Right forelimb (tissue), 1 donor: ENCODE results near the gene SERGEF.
A peak's percentile ranks its signal among the peaks of the same experiment; 100 is the strongest.
"Not testable (repeated sequence)": the region's sequence is repeated elsewhere in the genome, so short reads cannot be mapped to it uniquely, and the experiment has no call there.

Experiments
- DNase-seq: peaks from one replicate; pipeline ENCODE4 v3.0.0-alpha.2; 2018

SERGEF gene

DNA sequence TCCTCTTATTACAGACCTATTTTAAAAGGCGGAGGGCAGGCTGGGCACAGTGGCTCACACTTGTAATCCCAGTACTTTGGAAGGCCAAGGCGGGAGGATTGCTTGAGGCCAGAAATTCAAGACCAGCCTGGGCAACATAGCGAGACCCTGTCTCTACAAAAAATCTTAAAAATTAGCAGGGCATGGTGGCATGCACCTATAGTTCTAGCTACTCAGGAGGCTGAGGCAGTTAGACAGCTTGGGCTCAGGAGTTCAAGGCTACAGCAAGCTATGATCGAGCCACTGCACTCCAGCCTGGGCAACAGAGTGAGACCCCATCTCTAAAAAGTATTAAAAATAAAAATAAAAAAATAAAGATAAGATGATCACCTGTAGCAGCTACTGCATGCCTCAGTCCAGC is 12.7 kb downstream of the SERGEF start:
- not testable (repeated sequence) for DNase-seq

DNA sequence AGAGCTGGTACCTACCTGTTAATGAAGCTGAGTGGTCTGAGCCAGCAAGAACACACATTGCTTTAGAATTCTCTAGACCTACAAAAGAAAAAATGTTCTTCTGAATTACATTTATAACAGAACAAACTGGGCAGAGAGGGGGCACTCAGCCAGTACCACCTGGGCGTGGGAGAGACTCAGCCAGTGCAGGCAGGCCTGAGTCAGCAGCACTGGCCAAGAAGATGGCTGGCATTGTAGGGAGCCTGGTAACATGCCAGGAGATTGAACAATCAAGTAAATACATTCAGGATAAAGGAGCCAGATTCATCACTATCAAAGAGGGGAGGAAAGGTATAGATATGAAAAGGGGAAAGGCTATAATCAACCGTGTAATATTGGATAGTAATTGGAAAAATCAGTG is 19.9 kb downstream of the SERGEF start:
- no peak for DNase-seq

DNA sequence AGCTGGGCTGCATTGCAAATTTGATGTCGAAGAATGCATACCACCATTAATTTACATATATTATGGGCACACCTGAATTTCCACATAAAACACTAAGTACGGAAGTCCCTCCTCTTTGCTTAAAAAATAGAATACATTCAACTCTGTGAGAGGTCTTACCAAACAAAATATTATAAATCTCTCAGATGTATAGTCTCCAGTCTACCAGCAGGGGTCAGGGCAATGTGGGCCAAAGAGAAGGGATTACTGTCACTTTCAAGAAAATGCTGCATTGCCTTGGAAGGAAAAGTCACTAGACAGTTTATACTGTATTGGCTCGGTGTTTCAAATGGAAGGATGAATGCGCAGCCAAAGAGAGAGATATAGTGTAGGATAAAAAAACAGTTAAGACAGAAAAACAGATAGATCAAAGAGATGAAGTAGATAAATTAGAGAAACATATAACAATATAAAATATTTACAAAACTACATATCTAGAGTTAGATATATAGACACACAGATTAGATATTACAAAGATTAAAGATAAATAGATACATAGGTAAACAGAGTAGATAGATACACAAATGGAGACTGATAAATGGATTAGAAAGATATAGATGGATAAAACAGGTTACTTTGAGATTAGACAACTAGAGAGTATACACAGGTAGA is 20.9 kb downstream of the SERGEF start:
- DNase-seq = no peak

DNA sequence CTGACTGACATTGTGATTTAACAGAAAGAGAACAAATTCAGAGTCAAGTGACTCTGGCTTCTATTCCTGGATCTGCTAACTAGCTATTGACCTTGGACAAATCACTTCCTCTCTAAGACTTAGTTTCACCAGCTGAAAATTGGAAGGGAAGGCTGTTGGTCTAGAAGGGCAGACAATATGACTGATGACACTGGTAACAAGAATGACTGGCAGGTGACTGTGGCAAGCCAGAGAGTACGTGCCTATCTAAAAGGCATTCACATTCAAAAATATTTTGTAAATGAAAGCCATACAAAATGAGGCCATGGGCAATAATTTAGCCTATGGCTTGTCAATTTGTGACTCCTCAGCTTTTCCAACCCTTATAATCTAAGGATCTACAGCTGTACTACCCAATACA is 23.5 kb downstream of the SERGEF start:
- DNase-seq = no peak

DNA sequence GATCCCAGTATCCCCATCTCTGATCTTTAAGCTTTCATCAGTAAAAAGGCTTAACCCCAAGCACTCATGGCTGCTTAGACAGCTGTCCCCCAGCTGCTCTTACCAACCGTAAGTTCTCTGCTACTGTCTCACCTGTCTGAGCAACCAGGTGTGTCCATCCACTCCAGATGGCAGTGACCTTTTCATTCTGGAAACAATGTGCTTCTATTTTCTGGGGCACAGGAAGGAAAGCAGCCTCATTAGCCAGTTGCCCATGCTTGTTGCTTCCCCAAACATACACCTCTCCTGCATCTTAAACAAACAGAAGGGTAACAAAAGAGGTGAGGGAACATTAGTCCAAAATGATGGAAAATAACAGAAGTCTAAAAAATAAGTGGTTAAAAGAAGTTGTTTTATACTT is 24.4 kb downstream of the SERGEF start:
- DNase-seq = no peak

DNA sequence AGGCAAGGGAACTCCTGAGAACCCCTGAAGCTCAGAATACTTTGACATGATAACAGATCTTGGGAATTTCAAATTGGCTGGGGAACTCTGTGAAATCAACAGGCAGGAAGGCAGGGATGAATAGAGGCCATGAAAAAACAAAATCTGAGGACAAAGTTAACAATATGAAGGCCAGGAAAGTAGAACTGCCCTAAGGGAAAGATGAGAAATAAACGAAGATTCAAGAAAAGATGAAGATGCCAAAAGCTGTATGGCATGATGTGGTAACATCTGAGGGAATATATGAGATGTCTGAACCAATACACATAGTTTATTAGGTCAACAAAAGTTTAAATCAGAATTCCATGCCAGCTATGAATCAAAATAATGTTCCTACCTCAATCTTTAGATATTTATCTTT is 25.0 kb downstream of the SERGEF start:
- DNase-seq = no peak

DNA sequence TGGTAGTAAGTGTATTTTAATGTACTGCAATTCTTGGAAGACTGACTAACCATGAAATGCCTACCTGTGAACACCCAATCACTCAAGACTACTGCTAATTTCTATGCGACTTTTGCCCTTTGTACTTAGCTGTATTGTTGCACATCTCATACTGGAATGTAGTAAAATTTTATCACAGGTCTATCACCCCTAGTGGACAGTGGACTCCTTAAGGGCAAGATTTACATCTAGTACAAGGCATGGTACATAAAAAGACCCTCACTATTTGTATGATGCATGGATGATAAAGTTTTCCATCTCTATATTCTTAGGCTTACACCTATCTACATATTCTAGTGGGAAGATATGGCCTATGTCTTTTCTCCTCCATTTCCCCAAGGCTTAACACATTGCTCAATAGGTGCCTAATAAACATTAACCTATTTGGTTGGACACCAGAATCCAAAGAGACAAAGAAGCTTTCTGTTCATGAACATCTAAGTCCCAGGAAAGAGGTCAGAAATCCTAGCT is 26.1 kb downstream of the SERGEF start:
- no peak for DNase-seq

DNA sequence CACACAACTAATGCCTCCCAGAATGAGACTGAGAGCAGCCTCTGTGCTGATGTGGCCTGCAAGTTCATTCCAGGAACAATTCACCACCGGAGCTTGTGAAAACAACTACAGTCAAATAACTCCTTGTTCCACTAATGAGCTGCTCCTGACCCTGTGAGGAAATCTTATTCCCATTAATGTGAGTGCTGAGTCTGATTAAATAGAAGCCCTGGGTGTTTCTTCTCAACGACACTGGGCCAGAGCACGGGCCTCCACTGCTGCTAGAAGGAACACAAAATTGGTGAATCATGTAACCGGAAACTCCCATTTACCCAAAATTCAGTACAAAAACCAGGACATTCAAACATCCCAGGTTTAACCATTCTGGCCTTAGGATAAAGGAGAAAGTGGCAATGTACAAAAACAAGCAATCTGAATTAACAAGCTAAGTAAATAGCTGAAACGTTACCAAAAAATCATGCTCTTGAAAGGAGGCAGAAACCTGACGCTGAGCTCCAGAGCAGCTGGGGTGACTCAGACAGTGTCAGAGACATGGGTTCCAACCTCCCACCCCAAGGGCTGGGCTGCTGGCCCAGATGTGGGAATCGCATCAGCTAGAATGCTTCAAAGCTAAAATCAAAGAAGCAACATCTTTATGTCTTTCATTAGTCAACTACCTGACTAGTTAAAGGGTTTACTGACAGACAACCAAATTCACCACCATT is 26.7 kb downstream of the SERGEF start:
- DNase-seq = no peak

DNA sequence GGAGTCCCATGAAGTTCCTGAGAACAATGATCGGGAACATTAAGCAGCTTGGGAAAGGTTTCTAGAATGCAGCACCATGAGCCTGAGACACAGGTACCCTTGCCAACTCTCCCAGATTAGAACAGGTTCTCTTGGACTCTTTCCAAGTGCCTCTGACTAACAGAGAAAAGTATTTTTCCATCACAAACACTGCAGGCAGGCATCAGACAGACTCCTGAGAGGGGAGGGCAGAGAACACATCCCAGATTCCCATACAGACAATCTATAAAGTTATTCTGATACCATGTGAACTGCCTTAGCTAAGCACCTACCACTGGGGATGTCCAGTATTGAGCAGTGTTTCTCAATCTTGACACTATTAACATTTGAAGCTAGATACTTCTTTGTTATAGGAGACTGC is 27.3 kb downstream of the SERGEF start:
- no peak for DNase-seq

DNA sequence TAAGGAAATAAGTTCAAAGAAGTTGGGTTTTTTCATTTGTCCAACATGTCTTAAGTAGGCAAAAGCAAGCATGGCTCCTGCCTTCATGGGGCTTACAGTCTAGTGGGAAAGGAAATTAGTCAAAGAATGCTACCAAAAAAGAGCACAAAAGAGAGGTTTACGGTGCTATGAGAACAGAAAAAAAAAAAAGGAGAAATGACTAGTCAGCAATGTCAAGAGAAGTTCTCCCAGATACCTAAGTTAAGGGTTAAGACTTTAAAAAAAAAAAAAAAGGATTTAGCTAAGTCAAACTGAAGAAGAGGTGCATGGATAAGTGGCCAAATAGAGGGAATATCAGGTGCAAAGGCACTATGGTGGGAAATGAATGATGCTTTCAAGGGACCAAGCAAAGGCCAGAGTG is 29.3 kb downstream of the SERGEF start:
- DNase-seq = no peak

DNA sequence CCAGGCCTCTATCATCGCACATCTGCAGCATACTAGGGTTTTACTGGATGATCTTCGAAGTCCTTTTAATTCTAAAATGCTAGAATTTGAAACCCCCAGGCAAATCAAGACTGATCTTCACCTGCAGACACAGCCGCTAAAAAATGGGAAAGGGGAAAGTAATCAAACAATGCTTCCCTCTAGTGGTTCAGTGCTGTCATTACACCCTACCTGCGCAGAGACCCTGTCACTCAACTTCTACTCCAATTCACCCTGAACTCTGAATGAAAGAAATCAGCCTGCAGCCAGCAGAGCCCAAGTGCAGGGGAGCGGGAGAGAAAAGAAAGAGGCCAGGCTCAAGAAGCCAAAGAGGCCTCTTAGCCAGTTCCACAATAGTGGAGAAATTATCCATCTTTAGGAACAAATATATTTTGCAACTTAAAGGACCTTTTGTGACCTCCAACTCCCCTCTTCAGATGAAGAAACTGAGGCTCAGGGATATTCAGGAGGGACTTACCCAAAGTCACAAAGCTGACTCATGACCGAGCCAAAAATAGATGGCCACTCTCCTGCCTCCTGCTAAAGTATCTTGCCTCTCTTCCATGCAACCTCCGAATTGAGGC is 33.0 kb downstream of the SERGEF start:
- peak; percentile 48 for DNase-seq

DNA sequence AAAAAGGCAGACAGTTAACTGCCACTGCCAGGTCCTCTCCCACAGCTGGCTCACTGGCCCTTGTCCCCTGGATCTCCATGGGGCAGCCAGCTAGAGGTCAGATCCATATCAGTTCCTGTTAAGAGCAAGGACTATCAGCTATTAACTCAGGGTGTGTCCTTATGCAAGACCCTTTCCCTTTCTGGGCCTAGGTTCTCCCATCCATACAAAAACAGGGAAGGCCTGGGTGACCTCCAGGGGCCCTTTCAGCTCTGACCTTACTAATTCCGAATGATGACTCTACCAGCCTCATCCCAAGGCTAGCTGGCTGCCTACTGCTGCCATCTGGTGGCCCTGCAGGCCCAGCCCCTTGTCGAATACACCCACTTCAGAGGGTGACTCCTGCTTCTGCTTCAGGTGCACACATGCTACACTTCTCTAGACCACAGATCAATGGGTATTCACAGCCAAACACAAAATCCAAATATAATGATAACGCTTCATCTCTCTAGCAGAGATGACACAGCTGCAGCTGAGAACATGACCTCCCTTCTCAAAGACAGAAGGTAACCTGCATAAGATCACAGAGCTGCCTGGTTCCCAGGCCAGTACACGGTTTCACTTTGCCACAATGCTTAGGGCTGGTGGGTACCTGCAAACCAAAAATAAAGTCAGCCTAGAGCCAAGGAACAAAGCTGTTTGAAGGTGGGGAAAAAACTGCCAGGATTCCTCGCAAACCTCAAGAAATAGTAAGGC is 34.1 kb downstream of the SERGEF start:
- peak; percentile 50 for DNase-seq

DNA sequence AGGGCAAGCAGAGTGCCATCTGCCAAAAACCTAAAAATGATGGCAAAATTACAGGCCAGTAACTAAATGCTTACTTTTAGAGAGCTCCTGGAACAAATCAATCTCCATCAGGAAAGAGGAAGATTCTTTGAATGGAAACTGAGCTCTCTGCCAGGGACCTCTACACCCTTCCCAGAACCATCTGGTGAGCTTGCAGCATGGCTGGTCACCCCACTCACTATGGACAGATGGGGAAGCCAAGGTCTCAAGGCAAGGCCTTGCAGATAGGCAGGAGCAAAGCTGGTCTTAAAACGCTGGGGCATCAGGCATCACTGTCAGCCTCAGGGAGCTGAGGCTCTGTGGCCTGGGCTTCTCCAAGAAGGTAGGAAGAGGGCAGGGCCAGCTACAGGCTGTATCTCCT is 36.2 kb downstream of the SERGEF start:
- no peak for DNase-seq

DNA sequence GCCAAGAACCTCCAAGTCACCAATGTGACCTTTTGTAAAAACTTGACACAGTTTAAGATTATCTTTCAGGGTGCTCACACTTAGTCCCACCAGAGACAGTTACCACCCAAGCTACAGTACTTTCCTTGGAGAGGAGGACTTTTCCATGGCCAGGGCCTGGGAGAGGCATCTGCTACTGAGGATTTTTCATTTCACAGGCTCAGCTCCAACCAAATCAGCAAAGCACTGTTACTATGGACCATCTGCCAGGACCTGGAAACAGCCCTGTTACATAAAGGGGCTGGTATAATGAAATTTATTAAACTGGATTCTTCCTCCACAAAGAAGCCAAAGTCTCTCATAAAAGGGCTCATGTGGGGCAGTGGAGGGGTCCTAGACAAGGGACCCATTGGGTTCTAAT is 38.6 kb downstream of the SERGEF start:
- no peak for DNase-seq

DNA sequence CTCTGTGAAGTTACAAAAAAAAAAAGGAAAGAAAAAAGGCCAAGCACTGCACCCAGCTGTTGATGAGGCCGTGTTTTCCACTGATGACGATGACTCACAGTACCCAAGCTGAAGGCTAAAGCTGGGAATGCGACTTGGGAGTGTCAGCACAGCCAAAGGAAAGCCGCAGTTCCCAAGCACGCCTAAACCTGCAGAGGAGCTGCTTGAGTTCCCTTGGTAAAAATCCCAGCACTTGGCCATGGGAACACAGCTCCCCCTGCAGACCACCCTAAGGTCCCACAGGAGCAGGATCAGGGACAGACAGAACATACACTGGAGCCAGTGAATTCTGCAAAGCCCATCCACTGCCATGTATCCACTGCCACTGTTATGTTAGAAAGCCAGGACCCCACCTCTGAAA is 39.9 kb downstream of the SERGEF start:
- DNase-seq = peak; percentile 69

DNA sequence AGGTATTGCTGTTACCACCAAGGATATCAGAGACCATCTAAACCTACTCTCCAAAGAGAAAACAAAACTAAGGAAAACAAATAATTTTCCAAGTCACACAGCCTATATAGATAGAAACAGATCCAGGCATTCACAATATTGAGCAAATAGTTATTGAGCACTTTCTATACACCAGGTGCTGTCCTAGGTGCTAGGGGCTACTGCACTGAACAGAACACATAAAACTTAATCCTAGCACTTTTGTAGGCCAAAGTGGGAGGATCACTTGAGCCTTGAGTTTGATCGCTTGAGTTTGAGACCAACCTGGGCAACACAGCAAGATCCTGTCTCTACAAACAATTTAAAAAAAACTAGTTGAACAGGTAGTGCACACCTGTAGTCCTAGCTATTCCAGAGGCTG is 44.6 kb downstream of the SERGEF start:
- DNase-seq = no peak

DNA sequence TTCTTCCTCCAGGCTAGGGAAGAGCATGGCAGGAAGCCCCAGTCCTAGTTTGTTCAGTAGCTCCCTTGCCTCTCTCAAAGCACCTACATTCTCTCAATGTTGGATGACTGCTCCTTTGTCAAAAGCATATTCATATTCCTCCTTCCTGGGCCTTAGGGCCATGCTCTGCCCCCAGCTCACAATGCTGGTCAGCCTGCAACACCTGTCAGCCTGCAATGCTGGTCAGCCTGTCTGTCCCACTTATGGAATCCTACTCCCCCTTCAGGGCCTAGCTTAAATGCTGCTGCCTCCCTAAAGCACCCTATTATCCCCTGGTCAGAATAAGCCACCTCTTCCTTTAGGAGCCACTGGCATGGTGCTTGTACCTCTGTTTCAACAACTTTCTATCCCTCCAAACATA is 45.2 kb downstream of the SERGEF start:
- no peak for DNase-seq

DNA sequence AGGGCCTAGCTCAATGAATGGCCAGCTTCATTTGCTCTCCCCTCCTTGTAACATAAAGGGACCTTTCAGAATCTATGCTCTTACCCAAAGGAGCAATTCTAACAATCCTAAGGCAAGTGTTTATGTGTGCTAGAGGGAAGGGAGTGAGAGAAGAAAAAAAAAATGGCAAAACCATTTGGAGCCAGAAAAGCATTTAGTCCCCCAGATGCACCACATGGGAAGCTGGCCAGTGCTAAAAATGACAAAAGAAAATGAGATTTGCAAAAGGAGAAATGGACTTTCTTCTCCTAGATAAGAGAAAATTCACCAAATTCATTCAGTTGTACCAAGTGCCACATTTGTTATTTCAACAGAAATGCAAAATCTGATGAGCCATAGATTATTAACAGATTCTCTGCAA is 52.8 kb downstream of the SERGEF start:
- no peak for DNase-seq

DNA sequence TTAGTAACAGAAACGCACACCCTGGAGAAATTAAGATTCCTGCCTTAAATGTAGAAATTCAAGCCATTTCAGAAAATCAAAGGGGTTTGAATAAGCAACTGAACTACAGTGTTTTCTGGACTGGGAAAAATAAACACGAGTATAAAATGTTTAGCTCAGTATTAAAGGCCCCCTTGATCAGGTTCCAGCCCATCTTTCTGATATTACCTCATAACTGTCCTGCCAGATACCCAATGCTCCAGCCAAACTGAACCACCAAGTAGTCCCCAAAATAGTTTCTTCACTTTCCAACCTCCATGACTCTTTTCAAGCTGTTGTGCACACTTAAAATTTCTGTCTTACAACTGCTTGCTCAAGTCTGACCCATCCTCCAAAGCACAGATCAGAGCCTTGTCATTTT is 54.4 kb downstream of the SERGEF start:
- no peak for DNase-seq

DNA sequence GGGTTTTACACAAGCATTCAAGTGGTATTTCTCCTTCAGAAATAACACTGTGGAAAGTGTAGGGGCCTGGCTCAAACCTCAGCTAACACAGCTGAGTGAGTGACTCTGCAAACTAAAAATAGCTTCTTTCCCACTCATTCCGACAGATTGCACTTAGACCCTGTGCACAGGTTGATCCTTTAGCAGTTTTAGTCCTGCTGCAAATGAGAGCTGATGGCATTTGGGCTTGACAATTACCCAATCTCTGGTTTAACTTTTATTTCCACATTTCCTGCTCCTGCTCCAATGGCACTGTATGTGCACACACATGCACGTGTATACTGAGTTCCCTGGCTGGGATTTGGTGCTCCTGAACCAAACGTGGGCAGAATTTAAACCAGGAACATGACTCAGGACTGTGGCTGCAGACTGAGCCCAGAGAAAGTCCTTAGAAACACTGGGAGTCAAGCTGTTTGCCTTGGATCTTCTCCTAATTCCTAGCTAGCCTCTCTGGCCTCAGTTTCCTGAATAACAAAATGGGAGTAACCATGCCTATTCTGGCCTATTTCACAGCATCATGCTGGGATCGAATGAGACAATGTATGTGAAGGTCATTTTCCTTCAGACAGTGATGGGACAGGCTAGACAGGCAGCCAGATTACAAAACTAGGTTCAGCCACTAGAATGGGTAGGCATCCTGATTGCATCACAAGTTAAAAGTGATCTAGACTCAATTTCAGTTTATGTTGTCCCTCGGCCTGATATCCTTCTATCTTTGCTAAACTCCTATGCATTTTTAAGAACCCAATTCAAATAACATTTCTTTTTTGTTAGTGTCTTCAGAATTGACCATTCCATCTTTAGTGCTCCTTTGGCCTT is 58.2 kb downstream of the SERGEF start:
- DNase-seq = no peak

DNA sequence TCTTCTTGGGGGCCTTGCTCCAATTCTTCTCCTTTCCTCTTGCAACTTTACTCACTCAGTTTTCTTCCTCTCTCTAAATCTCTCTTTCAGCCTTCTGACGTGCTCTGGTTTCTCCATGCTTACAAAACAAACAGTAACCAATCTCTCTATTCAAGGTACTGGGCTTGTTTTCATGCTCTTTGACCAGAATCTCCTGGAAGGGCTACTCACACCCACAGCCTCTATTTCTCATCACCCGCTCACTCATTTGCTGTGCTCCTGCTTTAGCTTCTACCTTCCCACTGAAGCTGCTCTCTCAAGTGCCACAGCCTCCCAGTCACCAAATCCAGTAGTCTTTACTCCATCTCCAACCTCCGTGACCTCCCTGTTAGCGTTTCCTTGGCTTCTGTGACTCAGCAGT is 60.4 kb downstream of the SERGEF start:
- no peak for DNase-seq

DNA sequence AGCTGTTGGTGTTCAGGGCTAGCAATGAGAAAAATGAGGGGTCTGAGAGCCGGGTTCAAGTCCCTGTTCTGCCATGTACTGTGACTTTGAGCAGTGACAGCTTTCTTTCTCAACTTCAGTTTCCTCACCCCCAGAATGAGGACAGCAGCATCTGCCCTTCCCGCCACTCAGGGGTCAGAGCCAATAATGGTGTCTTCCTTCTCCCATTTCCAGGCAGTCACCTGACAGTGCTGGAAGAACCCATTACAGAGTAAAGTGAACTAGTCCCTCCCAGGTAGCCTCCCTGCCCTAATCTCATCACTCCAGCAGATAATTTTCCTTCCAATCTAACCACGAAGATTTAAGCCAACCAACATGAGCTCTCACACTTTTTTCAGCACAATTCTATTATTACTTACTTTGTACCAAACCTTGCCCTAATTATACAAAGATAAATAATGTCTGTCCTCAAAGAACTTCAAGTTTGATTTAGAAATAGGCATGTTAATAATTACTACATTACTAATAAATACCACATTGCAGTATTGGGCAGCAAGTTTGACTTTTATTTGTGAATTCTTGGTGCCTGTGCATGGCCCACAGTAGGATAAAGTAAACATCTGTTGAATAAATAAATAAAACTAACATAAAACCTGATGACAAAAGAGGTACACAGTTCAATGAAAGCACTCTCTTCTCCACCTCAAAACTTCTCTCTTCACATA is 61.0 kb downstream of the SERGEF start:
- no peak for DNase-seq
